Activated naive CD4-positive, alpha-beta T cell treated with Interleukin-2 at 50 U/mL for 16 hours (primary cell): ENCODE measurements around the gene CMTM8.

Experiments used
- DNase-seq: peaks from one replicate; pipeline ENCODE4 v3.0.0-alpha.2; 2020

CMTM8 gene

DNA sequence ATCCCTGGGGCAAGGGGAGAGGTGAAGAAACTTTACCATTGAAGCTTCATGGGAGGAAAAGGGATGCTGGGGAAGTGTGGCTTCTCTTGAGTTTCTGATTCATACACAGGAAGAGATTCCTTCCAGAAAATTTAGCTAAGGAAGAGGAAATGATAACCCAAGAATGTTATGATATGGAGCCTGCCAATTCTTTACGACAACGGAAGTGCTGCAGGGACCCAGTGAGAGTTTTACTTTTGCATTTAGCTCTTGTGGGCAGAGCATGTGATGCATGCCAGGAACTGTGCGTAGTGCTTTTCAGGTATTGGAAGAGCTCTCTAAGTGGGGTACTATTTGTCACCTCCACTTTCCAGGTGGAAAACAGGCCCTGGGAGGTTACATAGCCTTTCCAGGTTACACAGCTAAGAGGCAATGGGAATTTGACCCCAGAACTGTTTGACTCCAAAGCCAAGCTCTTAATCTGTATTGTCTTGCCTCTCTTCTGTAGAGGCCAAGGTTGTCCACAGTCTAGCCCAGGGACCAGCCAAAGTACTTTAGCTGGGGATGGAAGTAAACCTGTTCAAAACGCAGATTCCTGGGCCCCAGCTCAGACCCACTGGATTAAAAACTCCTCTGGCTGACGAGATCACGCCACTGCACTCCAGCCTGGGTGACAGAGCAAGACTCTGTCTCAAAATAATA lies 176.2 kb downstream of the CMTM8 start:
- peak; percentile 43 for DNase-seq

DNA sequence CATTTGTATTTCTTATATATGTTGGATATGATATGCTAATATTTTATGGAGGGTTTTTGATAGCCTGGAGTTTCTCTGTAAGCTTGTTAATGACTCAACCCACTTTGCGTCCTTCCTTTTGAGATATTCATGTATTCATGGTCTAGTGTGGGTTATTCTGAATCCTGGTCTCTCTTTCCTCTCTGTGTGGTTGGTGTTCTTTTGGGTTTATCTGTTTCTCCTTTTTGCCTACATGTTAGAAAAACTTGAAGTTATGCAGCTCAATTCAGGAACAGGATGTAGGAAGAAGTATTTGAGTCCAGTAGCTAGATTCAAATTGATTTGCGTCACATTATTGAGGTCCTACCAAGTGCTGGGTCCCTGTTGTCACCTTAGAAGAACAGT lies 181.3 kb downstream of the CMTM8 start:
- no peak for DNase-seq
